Gastrocnemius medialis (tissue), 4 donors: Measurements from ENCODE around the gene GDI1.

Source experiments
- POLR2A ChIP-seq, 2 donors: fragments of 450-650 bp; IDR thresholded peaks; one replicate each; pipeline ENCODE4 v1.6.1; 2017; ENCODE audit warnings: antibody characterized with exemption in 2 of 2, mild to moderate bottlenecking in 2 of 2, moderate library complexity in 2 of 2
- TF ChIP-seq, protein P1 (sequence below), 5 experiments: fragments of 450-650 bp in 3 of 5; fragments of 200-600 bp in 2 of 5; sonication (generic) in 2 of 5; IDR thresholded peaks in 4 of 5; conservative IDR thresholded peaks in 1 of 5; 1 replicate in 4 of 5; 2 replicates in 1 of 5; pipeline ENCODE4 v1.5.1; 2016 to 2019; ENCODE audit warnings: antibody characterized with exemption in 5 of 5, mild to moderate bottlenecking in 3 of 5, moderate library complexity in 3 of 5

DNA sequence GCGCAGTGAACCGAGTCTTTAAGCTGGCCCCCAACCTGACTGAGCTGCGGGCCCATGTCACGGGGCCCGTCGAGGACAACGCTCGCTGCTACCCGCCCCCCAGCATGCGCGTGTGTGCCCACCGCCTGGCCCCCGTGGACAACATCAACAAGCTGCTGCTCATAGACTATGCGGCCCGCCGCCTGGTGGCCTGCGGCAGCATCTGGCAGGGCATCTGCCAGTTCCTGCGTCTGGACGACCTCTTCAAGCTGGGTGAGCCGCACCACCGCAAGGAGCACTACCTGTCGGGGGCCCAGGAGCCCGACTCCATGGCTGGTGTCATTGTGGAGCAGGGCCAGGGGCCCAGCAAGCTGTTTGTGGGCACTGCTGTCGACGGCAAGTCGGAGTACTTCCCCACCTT, 23.4 kb downstream of the GDI1 start:
- TF ChIP-seq, protein P1, sequence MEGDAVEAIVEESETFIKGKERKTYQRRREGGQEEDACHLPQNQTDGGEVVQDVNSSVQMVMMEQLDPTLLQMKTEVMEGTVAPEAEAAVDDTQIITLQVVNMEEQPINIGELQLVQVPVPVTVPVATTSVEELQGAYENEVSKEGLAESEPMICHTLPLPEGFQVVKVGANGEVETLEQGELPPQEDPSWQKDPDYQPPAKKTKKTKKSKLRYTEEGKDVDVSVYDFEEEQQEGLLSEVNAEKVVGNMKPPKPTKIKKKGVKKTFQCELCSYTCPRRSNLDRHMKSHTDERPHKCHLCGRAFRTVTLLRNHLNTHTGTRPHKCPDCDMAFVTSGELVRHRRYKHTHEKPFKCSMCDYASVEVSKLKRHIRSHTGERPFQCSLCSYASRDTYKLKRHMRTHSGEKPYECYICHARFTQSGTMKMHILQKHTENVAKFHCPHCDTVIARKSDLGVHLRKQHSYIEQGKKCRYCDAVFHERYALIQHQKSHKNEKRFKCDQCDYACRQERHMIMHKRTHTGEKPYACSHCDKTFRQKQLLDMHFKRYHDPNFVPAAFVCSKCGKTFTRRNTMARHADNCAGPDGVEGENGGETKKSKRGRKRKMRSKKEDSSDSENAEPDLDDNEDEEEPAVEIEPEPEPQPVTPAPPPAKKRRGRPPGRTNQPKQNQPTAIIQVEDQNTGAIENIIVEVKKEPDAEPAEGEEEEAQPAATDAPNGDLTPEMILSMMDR (IDR thresholded peaks at IDR 0.05 in 4 of 5, conservative IDR thresholded peaks at IDR 0.05 in 1 of 5): no peak
- TF ChIP-seq POLR2A (IDR thresholded peaks at IDR 0.05): no peak
